ENCODE data around the gene IL1RAPL2.
"Not testable (repeated sequence)": the region's sequence is repeated elsewhere in the genome, so short reads cannot be mapped to it uniquely, and the experiment has no call there.

IL1RAPL2 gene

DNA sequence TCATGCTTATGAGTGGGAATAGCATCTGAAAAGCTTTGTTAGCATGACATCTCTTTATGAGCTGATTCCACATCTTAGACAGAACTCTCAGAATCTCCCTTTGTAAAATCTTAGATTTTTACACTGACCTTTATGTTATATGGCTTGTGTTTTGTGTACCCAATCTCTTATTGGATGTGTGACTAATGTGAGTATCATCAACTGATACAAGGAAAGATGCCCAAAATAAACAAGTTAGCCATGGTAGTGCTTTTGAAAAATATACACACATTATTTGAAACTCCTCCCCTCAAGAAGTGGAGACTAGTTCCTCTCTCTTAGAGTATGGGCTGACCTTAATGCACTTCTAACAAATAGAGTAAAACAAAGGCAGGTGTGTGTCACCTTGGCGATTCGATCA is 1096.2 kb downstream of the IL1RAPL2 start:
- in situ Hi-C loops (cut with MboI; ENCODE audit: low sequenced_read_pairs): no loop called here

DNA sequence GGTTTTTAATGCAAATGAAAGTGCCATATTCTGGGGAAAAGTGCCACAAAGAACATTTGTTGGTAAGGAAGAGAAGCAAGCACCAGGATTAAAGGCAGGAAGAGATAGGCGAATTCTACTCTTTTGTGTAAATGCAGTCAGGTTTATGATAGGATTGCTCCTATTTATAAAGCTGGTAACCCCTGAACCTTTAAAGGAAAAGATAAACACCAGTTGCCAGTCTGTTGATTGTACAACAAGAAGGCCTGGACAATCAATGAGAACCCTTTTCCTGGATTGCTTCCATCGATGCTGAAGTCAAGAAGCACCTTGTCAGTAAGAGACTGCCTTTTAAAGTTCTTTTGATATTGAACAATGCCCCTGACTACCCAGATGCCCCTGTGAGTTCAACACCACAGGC is 1098.2 kb downstream of the IL1RAPL2 start:
- in situ Hi-C loops (cut with MboI; ENCODE audit: low sequenced_read_pairs): no loop called here

DNA sequence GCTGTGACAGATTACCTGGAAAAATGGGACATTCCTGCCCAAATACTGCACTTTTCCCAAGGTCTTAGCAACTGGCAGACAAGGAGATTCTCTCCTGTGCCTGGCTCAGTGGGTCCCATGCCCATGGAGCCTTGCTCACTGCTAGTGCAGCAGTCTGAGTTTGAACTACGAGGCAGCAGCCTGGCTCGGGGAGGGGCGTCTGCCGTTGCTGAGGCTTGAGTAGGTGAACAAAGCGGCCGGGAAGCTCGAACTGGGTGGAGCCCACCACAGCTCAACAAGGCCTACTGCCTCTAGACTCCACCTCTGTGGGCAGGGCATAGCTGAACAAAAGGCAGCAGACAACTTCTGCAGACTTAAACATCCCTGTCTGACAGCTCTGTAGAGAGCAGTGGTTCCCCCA is 1118.3 kb downstream of the IL1RAPL2 start:
- in situ Hi-C loops (cut with MboI; ENCODE audit: low sequenced_read_pairs): not testable (repeated sequence)

DNA sequence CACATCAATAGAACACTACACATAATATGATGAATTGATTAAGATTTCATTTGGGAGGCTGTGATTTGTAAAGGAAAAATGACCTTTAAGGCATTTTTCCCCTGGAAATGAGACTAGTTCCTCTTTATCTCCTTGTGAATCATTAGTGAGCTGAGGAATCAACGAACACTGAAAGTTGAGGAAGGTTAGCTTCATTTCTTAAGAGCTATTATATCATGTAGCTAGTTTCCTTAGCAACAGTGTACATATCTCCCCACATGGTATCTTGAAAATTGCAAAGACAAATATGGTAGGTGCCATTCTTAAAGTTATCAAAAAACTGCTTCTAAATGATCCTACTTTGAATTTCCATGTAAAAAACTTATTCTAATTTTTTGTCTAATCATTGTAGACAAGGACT is 1128.8 kb downstream of the IL1RAPL2 start:
- in situ Hi-C loops (cut with MboI; ENCODE audit: low sequenced_read_pairs): no loop called here

DNA sequence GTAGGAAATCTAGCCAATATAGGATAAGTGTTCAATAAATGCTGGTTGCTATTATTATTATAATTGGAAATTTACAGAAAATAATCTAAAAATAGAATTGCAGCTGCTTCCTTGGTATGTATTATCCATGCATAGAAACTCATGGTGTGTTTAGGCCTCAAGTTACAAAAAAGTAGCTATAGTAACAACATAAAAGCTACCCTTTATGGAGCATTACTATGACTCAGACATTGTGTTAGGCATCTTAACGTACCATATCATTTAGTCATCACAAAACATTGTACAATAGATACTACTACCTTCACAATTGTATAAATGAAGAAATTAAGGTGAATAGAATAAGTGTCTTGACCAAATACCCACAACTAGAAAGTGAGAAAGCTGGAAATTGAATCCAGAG is 1129.5 kb downstream of the IL1RAPL2 start:
- in situ Hi-C loops (cut with MboI; ENCODE audit: low sequenced_read_pairs): no loop called here

DNA sequence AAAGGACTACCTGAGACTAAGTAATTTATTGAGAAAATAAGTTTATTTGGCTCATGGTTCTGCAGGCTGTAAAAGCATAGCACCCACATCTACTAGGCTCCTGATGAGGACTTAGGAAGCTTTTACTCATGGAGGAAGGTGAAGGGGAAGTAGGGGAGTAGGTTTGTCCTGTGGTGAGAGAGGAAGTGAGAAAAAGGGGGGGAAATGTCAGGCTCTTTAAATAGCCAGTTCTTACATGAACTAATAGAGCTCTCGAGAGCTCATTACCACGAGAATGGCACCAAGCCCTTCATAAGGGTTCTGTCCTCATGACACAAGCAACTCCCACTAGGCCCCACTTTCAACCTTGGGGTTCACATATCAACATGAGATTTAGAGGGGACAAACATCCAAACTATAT is 1130.9 kb downstream of the IL1RAPL2 start:
- in situ Hi-C loops (cut with MboI; ENCODE audit: low sequenced_read_pairs): no loop called here

DNA sequence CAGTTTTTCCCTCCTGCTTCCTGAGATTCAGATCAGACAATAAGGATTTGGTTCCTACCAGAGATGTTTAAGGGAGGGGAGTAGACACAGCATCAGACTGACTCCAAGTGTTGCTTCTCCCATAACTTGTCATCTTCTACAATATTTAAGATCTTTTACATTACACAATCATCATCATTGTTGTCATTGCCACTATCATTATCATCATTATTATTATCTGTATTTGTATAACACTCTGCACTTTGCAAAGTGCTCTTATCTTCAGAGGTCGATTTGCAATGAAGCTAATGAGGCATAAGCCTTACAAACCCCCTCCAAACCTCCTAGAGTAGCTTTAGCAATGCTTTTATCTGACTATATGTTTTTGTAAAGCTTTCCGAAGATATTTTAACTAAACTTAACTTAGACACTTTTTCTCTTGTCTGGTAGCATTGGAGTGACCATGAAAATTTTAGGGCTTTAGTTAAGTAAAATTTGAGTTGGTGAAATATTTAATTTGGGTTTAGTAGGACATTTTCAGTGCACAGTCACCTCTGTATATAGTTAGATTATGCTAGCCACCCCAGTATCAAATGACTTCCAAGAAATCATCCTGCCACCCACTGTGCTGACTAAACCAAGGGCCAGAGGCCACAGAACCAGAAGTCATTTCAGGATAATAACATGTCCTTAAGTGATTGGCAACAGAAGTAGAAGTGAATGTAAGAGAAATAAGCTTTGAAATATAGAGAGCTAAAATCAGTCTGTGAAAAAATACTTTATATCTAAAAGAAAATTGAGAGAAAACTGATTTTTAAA is 1132.2 kb downstream of the IL1RAPL2 start:
- in situ Hi-C loops (cut with MboI; ENCODE audit: low sequenced_read_pairs): no loop called here

DNA sequence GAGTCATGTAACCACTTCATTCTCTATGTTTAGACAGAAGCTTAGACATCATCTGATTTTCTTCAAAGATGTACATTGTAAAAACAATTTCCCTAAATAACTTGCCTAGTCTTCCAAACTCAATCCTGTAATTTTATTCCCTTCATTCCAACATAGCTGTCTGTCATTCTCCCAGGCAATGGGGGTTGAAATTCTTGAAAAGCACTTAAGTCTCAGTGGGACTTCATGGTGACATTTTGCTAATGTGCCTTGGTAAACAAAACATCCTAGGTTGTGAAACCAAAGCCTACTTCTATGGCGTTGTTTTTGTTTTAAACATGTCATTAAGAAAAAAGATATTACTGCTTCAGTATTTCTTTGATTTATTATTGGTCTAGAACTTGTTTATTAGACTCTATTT is 1134.3 kb downstream of the IL1RAPL2 start:
- in situ Hi-C loops (cut with MboI; ENCODE audit: low sequenced_read_pairs): no loop called here

DNA sequence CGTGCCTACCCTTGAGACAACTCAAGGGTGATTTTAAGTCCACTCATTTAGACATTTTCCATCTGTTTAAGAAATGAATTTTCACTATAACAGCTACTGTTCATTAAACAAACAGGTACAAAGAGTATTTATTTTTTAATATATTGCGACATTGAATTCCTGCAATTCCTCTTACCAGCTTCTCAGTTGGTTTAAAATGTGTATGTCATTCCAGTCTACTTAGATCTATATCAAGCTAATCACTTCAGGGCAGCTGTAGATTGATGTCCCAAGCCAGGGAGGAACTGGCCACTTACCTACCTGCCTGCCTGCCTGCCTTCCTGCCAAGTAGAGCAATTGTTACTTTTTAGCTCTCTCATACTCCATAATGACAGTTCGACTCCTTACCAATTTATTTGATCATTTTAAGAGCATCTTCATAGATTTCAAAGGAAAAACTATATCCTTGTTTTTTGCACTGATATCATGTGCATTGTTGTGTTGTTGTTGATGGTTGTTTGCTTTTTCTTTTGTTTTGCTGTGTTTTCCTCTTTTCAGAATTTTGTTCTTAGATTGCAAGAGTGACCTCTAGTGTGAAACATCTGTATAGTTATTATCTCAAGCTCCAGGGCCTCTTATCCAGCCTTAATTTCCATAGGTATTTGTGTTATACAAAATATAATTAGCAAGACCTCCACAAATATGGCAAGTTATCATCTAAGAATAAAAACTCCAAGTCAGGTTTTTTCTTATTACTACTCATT is 1135.5 kb downstream of the IL1RAPL2 start:
- in situ Hi-C loops (cut with MboI; ENCODE audit: low sequenced_read_pairs): no loop called here

DNA sequence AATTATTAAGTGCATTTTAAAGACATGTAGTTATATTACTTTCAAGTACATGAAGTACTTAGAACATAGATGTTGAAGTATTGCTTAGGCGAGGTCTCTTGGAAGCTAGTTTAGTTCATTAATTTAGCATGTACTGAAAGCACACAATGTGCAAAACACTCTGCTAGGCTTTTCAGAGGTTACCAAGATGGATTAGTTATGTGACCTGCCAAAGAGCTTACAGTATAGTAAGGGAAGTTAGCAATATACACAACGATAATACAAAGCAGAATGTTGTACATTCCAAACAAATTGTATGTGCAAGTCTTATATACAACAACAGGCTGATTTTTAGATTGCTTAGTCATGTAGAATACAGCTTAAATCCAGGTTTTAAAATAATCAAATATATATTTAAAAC is 1137.9 kb downstream of the IL1RAPL2 start:
- in situ Hi-C loops (cut with MboI; ENCODE audit: low sequenced_read_pairs): no loop called here

DNA sequence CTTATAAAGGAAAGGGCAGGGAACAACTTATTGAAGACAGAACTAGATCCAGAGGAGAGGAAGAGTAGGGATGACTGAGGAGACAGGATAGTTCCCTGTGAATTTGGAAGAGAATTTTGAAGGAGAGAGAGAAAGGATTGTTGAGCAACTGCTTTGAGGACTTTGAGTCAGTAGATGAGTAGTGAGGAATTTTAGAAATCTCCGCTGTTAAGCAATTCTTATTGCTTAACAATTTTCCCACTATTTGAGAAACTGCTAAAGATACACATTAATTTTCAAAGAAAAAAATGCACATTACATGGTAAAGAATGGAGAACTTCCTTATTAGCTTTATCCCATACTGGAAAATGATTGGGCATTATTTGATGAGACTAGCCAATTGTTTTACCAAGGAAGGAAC is 1140.0 kb downstream of the IL1RAPL2 start:
- in situ Hi-C loops (cut with MboI; ENCODE audit: low sequenced_read_pairs): no loop called here

DNA sequence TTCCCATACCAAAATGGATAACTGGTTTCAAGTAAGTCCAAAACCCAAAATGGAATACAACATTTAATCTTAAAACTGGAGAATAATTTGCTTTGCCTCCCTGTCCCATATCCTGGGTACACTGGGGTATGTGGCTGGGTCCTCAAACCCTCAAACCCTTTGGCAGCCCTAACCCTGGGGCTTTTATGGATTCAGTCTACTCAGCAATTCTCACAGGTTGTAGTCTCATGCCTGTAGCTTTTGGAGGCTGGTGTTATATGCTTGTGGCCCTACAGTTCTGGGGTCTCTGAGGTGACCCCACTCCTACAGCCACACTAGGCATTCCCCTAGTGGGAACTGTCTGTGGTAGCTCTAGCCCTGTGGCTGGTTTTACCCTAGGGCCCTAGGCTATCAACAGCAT is 1145.8 kb downstream of the IL1RAPL2 start:
- in situ Hi-C loops (cut with MboI; ENCODE audit: low sequenced_read_pairs): no loop called here

DNA sequence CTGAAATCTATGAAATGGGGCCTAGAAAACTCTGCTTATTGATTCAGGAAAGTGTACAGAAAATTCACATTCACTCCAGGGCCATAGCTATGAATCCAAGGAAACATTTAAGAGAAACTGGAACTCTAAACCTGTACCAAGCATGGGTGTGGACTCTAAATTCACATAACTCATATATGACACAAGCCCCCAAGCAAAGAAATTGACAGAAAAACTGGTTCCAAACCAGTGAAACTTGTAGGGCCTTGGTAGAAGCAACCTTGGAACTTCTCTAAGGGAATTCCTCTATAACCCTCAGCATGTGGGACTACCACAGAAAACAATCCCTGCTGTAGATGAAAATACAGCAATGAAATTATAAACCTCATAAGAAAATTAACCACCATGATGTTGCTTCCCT is 1149.7 kb downstream of the IL1RAPL2 start:
- in situ Hi-C loops (cut with MboI; ENCODE audit: low sequenced_read_pairs): no loop called here

DNA sequence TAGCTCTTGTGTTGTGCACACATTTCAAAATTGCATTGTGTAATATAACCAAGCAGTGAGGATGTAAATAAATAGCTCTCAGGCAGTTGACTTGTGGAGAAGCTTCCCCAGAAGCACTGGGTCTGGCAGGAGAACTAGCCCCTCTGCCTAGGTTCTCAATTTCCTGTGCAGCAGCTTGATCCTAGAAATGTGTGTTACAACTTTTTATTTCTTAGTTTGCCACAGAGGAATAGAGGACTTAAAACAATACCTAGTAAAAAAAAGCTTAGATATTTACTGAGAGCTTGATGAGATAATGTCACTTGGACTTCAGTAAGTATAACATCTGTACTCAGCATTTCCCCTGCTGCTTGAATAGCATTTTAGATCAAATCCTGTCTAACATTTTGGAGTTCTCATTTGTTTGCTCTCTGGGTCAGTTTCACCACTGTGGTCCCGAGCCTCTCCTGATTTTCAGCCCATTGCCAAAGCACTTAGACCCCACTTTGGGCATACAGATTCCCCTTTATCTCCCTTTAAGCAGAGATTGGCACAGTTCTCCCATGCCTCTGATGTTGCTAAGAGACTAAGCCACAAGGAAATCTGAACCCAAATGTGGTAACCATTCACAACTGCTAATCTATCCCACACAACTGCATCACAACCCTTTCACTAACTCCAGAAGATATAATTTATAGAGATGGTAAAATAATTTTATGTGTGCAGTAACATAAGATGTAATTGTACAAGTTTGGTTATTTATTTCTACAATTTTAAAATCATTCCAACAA is 1158.2 kb downstream of the IL1RAPL2 start:
- in situ Hi-C loops (cut with MboI; ENCODE audit: low sequenced_read_pairs): no loop called here

DNA sequence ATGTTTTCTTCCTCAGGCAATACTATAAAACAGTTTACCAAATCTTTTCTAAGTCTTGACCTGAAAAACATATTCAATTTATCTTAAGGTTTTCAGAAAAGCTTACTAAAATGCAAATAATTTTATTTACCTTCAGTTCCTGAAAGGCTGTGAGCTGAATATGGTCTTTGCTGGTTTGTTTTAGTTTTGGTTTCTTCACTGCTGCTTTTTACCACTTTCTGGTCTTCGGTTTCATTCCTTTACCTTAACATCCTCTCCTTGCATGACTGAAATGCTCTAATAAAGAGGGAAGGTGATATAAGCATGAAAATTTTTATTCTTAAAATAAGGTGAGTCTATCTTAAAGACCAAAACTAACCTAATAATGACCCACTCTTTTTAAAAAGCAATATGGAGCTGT is 1159.2 kb downstream of the IL1RAPL2 start:
- in situ Hi-C loops (cut with MboI; ENCODE audit: low sequenced_read_pairs): no loop called here

DNA sequence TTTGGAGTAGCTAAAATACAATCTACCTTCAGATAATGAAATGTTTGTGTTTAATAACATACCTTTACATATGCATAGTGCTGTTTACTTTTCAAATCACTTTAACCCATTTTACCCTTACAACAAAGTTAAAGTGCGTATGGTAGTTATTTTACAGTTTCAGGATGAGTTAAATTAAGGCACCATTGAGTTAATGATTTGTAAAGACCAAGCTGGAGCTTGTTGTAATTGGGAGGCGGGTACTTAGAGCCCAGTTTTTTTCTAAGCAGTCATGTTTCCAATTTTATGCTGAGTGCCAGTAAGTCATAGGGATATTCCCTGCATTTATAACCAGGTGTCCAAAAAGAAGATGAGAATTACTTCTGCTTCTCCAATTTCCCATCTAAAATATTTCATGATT is 1172.2 kb downstream of the IL1RAPL2 start:
- in situ Hi-C loops (cut with MboI; ENCODE audit: low sequenced_read_pairs): no loop called here

DNA sequence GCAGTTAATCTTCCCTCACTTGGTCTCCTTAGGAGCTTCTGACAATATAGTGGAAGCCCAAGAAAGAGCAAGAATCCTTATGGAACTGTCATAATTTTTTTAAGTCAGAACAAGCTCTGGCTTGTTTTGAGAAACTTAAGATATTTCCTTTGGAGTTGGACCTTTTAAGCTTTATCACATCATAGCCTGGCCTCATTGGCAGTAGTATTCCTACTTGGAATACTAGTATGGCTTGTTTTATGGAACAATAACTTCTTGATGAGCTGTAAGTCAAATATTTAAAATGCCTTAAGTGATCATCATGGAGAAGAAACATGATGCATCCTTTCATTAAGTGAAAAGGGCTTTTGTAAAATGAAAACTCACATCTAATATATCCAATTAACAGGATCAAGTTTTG is 1178.3 kb downstream of the IL1RAPL2 start:
- in situ Hi-C loops (cut with MboI; ENCODE audit: low sequenced_read_pairs): no loop called here

DNA sequence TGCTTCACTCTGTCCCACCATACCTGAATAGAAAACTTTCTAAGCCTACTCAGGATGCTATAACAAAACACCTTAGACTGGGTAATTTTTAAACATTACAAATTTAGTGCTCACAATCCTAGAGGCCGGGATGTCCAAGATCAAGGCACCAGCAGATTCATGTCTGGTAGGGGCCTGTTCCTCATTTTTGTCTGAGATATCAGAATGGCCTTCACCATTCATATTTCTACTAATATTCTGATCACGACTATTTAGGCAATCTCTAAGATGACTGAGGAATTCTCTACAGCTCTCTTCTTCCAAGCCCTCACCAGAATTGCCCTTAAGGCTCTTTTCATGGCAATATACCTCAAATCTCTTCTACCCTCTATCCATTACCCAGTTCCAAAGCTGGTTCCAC is 1178.9 kb downstream of the IL1RAPL2 start:
- in situ Hi-C loops (cut with MboI; ENCODE audit: low sequenced_read_pairs): no loop called here

DNA sequence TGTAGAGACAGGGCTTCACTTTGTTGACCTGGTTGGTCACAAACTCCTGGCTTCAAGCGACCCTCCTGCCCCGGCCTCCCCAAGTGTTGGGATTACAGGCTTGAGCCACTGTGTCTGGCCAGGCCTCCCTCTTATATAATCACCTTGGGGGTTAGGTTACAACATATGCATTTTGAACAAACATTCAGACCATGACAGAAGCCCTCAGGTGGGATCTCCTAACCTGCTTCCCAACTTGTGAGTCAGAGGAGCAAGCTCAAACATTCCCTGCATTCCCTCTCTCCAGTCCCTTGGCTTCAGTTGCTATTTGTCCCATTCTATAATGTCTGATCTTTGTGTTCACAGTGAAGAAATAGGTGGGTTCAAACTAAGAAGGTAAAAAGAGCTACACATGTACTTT is 1179.9 kb downstream of the IL1RAPL2 start:
- in situ Hi-C loops (cut with MboI; ENCODE audit: low sequenced_read_pairs): no loop called here

DNA sequence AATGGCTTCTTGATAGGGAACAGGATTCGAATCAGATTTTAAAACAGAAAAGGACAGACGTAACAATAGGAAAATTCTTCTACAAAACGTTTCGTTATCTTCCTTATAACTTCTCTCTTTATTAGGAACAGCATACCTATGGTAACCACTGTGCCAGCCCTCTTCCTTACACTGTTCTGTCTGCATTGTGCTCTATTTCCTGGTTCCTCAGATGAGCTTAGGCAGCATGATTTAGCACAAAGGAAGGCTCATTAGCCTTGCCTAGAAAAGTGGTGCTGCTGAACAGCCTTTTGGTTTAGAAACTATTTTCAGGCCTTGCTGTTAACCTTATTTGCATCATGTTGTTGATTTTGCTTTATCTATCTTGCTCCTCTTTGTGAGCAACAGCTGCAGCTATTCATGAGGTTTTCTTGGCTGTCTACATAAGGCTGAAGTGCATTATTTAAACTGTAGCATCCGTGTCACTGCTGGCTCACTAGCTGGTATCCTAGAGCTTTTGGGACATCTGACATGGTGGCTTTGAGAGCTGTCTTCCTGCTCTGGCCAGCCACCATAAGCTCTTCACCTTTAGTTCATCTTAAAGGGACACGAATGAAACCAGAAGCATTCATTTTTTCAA is 1186.4 kb downstream of the IL1RAPL2 start:
- in situ Hi-C loops (cut with MboI; ENCODE audit: low sequenced_read_pairs): no loop called here

DNA sequence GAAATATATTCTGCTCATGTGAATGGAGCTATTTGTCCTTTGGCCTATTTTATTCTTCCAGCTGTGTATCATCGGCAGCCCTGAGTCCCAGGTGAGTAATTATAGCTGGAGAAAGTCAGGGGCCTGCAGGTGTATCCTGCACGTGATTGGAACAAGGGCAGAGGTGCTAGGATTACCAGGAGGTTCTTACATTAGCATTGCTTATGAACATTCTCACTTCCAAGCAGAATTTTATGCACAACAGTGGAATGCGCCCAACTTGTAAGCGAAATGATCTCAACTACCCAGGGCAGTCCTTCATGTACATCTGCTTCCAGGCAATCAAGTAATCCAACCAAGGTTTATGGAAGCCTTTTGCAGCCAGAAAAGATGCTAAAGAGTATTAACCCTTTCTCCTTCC is 1187.4 kb downstream of the IL1RAPL2 start:
- in situ Hi-C loops (cut with MboI; ENCODE audit: low sequenced_read_pairs): no loop called here

Measured in HL-60/S4 (cell line).